A549 (cell line): Measurements from ENCODE around the gene RHBDD2. TPM values are rescaled to one million over a fixed set of nuclear protein-coding genes. Genes with fewer than 3 reads are reported as not detected.

ENCODE experiments used
- ATAC-seq, 2 experiments: fragments of 200-7000 bp in 1 of 2; fragments of >200 bp in 1 of 2; cut with Nextera tagmentation in 1 of 2; cut with Tn5 transposase in 1 of 2; 3 replicates each; pipeline versions ENCODE4 v1.8.0 to v1.9.1; 2018 to 2020; ENCODE audit warnings: mild to moderate bottlenecking in 1 of 2, moderate library complexity in 1 of 2
- CTCF ChIA-PET: fragments of 300-600 bp; sonication (Branson Sonifier 250); formaldehyde crosslinking; extraction: SDS; loops from one replicate; lab custom pipeline; 2021; ENCODE audit warnings: antibody characterized with exemption, inconsistent platforms; lab: Yijun Ruan, JAX
- POLR2A ChIA-PET: fragments of 350-600 bp; formaldehyde crosslinking; extraction: SDS; loops from one replicate; lab custom pipeline; 2021; ENCODE audit warnings: antibody characterized with exemption, inconsistent platforms; lab: Yijun Ruan, JAX
- DNase-seq, 2 experiments: peaks; one replicate each; pipeline versions ENCODE4 v3.0.0 to v3.0.0-alpha.2; 2011 to 2016; ENCODE audit warnings: low read depth in 1 of 2, low spot score in 1 of 2
- FAIRE-seq: peaks from 2 replicates; lab custom pipeline; 2011; peaks lifted over from hg19 to GRCh38; lab: Jason Lieb, UNC
- H3K27ac ChIP-seq, 2 experiments: fragments of >200 bp; sonication (Bioruptor Twin); formaldehyde crosslinking; 3 replicates each; pipeline ENCODE4 v1.5.1; 2016 to 2017
- H3K4me1 ChIP-seq: fragments of >200 bp; sonication (Bioruptor Twin); formaldehyde crosslinking; 3 replicates; pipeline ENCODE4 v1.6.1; 2016
- H3K4me2 ChIP-seq: fragments of >200 bp; sonication (Bioruptor Twin); formaldehyde crosslinking; 3 replicates; pipeline ENCODE4 v1.6.1; 2016
- H3K4me3 ChIP-seq: fragments of >200 bp; sonication (Bioruptor Twin); formaldehyde crosslinking; 3 replicates; pipeline ENCODE4 v1.5.1; 2016
- H3K9me3 ChIP-seq: fragments of >200 bp; sonication (Bioruptor Twin); formaldehyde crosslinking; 3 replicates; pipeline ENCODE4 v1.6.1; 2016
- ATOH8 ChIP-seq: fragments of 250-450 bp; sonication (Bioruptor Pico); IDR thresholded peaks from 2 replicates; pipeline ENCODE4 v1.5.0; 2020; ENCODE audit warnings: low read depth, mild to moderate bottlenecking, moderate library complexity
- CBX8 ChIP-seq: fragments of 200-600 bp; sonication (generic); IDR thresholded peaks from 2 replicates; pipeline ENCODE4 v1.6.1; 2016
- CHD2 ChIP-seq: fragments of 150-350 bp; IDR thresholded peaks from 2 replicates; pipeline ENCODE4 v1.6.1; 2014; ENCODE audit warnings: low read length; ENCODE audit not compliant: partially characterized antibody
- ESRRA ChIP-seq: fragments of 150-350 bp; IDR thresholded peaks from 2 replicates; pipeline ENCODE4 v1.6.1; 2014; ENCODE audit warnings: mild to moderate bottlenecking, low read length, borderline replicate concordance
- FOSB ChIP-seq: fragments of 250-450 bp; sonication (Bioruptor Pico); IDR thresholded peaks from 2 replicates; pipeline ENCODE4 v1.5.0; 2020; ENCODE audit warnings: mild to moderate bottlenecking, moderate library complexity
- FOSL2 ChIP-seq, 2 experiments: fragments of 450-650 bp in 1 of 2; fragments of >200 bp in 1 of 2; sonication (Bioruptor Twin) in 1 of 2; formaldehyde crosslinking; IDR thresholded peaks; 2 replicates each; pipeline versions ENCODE4 v1.5.0 to v1.6.1; 2016 to 2020; ENCODE audit warnings: mild to moderate bottlenecking in 1 of 2, moderate library complexity in 1 of 2
- HES2 ChIP-seq: fragments of >200 bp; sonication (Bioruptor Twin); formaldehyde crosslinking; IDR thresholded peaks from 2 replicates; pipeline ENCODE4 v1.6.1; 2016
- HEYL ChIP-seq: fragments of 250-450 bp; sonication (Bioruptor Pico); IDR thresholded peaks from 2 replicates; pipeline ENCODE4 v1.8.0; 2021; ENCODE audit warnings: mild to moderate bottlenecking, moderate library complexity
- HMGXB4 ChIP-seq: fragments of 250-450 bp; sonication (Bioruptor Pico); IDR thresholded peaks from 2 replicates; pipeline ENCODE4 v1.5.0; 2021; ENCODE audit warnings: mild to moderate bottlenecking, moderate library complexity, borderline replicate concordance
- HOXB13 ChIP-seq: fragments of 250-450 bp; sonication (Bioruptor Pico); IDR thresholded peaks from 2 replicates; pipeline ENCODE4 v1.5.0; 2020; ENCODE audit warnings: low read depth, mild to moderate bottlenecking, moderate library complexity
- JUN ChIP-seq, 2 experiments: fragments of >200 bp; sonication (Bioruptor Twin); formaldehyde crosslinking; IDR thresholded peaks; 2 replicates in 1 of 2; 3 replicates in 1 of 2; pipeline ENCODE4 v1.6.1; 2016 to 2017
- JUNB ChIP-seq: fragments of >200 bp; sonication (Bioruptor Twin); formaldehyde crosslinking; IDR thresholded peaks from 2 replicates; pipeline ENCODE4 v1.6.1; 2016
- MAFK ChIP-seq: fragments of 450-650 bp; IDR thresholded peaks from 2 replicates; pipeline ENCODE4 v1.6.1; 2014; ENCODE audit not compliant: partially characterized antibody
- MAZ ChIP-seq: fragments of 150-350 bp; IDR thresholded peaks from 2 replicates; pipeline ENCODE4 v1.6.1; 2014; ENCODE audit warnings: antibody characterized with exemption, low read depth, low read length, borderline replicate concordance
- MYC ChIP-seq: IDR thresholded peaks from 2 replicates; pipeline ENCODE4 v1.6.1; 2012; ENCODE audit warnings: mild to moderate bottlenecking, inconsistent platforms, low read length, improper control_type of control experiment, borderline replicate concordance
- NFE2L2 ChIP-seq: fragments of 150-350 bp; conservative IDR thresholded peaks from 2 replicates; pipeline ENCODE4 v1.6.1; 2014; ENCODE audit warnings: low read length
- NR3C1 ChIP-seq: fragments of >200 bp; sonication (Bioruptor Twin); formaldehyde crosslinking; IDR thresholded peaks from 3 replicates; pipeline ENCODE4 v1.6.1; 2017
- PHF8 ChIP-seq: fragments of 200-600 bp; sonication (generic); IDR thresholded peaks from 2 replicates; pipeline ENCODE4 v1.6.1; 2016; ENCODE audit warnings: low read depth, mild to moderate bottlenecking, antibody characterized with exemption, moderate library complexity, borderline replicate concordance
- POLR2A ChIP-seq: IDR thresholded peaks from 2 replicates; pipeline ENCODE4 v1.6.1; 2012; ENCODE audit warnings: mild to moderate bottlenecking, low read length
- RARB ChIP-seq: fragments of 250-450 bp; sonication (Bioruptor Pico); IDR thresholded peaks from 2 replicates; pipeline ENCODE4 v1.8.0; 2021; ENCODE audit warnings: mild to moderate bottlenecking, moderate library complexity
- RFX5 ChIP-seq: fragments of 450-650 bp; IDR thresholded peaks from 2 replicates; pipeline ENCODE4 v1.7.1; 2014; ENCODE audit warnings: antibody characterized with exemption, mild to moderate bottlenecking, moderate library complexity
- SREBF2 ChIP-seq: fragments of 450-650 bp; IDR thresholded peaks from 2 replicates; pipeline ENCODE4 v1.6.1; 2014; ENCODE audit warnings: mild to moderate bottlenecking, moderate library complexity
- TP53 ChIP-seq: fragments of 250-450 bp; sonication (Bioruptor Pico); IDR thresholded peaks from 2 replicates; pipeline ENCODE4 v1.5.0; 2021; ENCODE audit warnings: mild to moderate bottlenecking, moderate library complexity
- ZSCAN20 ChIP-seq: fragments of 250-450 bp; sonication (Bioruptor Pico); IDR thresholded peaks from 2 replicates; pipeline ENCODE4 v1.8.0; 2022; ENCODE audit warnings: mild to moderate bottlenecking, moderate library complexity
- WGBS: methylation state at CpG from one replicate; pipeline ENCODE4 v1.1.6; 2017; ENCODE audit errors: missing lambda C conversion rate; 5-methylcytosine and 5-hydroxymethylcytosine counted together
- polyA plus RNA-seq, 4 experiments: library from polyadenylated mRNA; depleted of rRNA in 3 of 4; stranded (reverse); fragments of >200 nt; fragmentation: RNase III in 1 of 4; extraction: RNeasy Plus Mini Kit Qiagen cat#74134 plus additional on column Dnase treatment in 1 of 4; gene quantifications; 2 replicates in 3 of 4; 3 replicates in 1 of 4; pipeline ENCODE4 v1.2.3, GENCODE V29; 2011 to 2017
- TF ChIP-seq, protein P1 (sequence below): fragments of 150-350 bp; IDR thresholded peaks from 2 replicates; pipeline ENCODE4 v1.6.1; 2014; ENCODE audit warnings: low read depth, mild to moderate bottlenecking, low read length

RHBDD2 gene
- polyA plus RNA-seq, 2 of the 4 experiments (the other 2 are of a cell fraction): 61.3 to 62.0 TPM

DNA sequence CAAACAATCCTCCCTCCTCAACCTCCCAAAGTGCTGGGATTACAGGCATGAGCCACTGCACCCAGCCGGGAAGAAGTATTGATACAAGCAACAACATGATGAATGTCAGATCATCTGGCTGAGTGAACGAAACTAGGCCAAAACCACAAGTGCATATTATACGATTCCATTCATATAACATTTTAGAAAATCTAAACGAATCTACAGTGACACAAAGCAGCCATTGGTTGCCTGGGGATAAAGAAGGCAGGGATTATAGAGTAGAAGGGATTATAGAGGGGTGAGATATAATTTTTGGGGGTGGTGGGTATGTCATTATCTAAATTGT is 11.5 kb upstream of the RHBDD2 start:
- DNase-seq (no peak), FAIRE-seq (no peak), ATAC-seq (no peak)
- ChIA-PET CTCF (interaction anchor here (0.8 to 4.2 kb wide), 15 partner anchors 11 to 395 kb away, joined by 3 to 82 read pairs (median 4); partner anchors contain the start of gene RHBDD2), POLR2A (interaction anchor here (1.5 kb wide), 1 partner anchor 47 kb away, joined by 4 read pairs; no protein-coding TSS in a partner anchor)
- WGBS: 67% methylated on average over 4 of the region's 4 CpGs
- peaks cover 14% of the 10 kb centered on the region for H3K4me1 ChIP-seq
- TF ChIP-seq HOXB13 (CRISPR knock-in tag): no peak
- TF ChIP-seq MYC: no peak
- no peak for TF ChIP-seq HEYL
- TF ChIP-seq JUNB: no peak
- H3K4me2 ChIP-seq: peak overlapping the region; percentile 60
- H3K27ac ChIP-seq: peak overlapping the region; percentile 47 to 78; a peak in 4 of 6 replicates
- no peak overlapping the region for H3K4me3 ChIP-seq
- no peaks in the 10 kb centered on the region for H3K9me3 ChIP-seq

GRCh38 chr7:75868153-75868552 is 10.7 kb upstream of the RHBDD2 start:
- H3K9me3 ChIP-seq: no peaks in the 10 kb centered on the region
- no peak for TF ChIP-seq JUN (IDR thresholded peaks at IDR 0.05)
- no peak for TF ChIP-seq PHF8
- TF ChIP-seq MAFK: peak; percentile 93
- TF ChIP-seq FOSL2 (IDR thresholded peaks at IDR 0.05): no peak
- TF ChIP-seq FOSL2 (CRISPR knock-in tag; IDR thresholded peaks at IDR 0.05): no peak
- no peak for TF ChIP-seq ZSCAN20 (CRISPR knock-in tag)
- TF ChIP-seq ATOH8 (CRISPR knock-in tag): no peak
- ChIA-PET POLR2A (no interaction called here), CTCF (interaction anchor here (2.8 kb wide), 1 partner anchor 152 kb away, joined by 20 read pairs; no protein-coding TSS in a partner anchor)
- no peak overlapping the region; a peak in 1 of 6 replicates for H3K27ac ChIP-seq
- H3K4me2 ChIP-seq: no peak overlapping the region
- H3K4me3 ChIP-seq: no peak overlapping the region
- FAIRE-seq (no peak), DNase-seq (no peak), ATAC-seq (no peak)
- peaks cover 14% of the 10 kb centered on the region for H3K4me1 ChIP-seq
- 65% methylated on average over 2 of the region's 2 CpGs for WGBS

GRCh38 chr7:75869776-75870379 is 9.0 kb upstream of the RHBDD2 start:
- ChIA-PET POLR2A (interaction anchor here (0.6 kb wide), 1 partner anchor 250 kb away, joined by 3 read pairs; no protein-coding TSS in a partner anchor), CTCF (interaction anchor here (0.7 to 2.8 kb wide), 5 partner anchors 11 to 150 kb away, joined by 3 to 20 read pairs (median 3); no protein-coding TSS in a partner anchor)
- no peak overlapping the region for H3K27ac ChIP-seq
- no peak for TF ChIP-seq RARB (CRISPR knock-in tag)
- no peak for TF ChIP-seq HOXB13 (CRISPR knock-in tag)
- no peak for TF ChIP-seq NFE2L2
- TF ChIP-seq HES2: no peak
- TF ChIP-seq MAZ: no peak
- TF ChIP-seq, all 56 proteins: peak for 0
- H3K4me2 ChIP-seq: no peak overlapping the region
- ATAC-seq (no peak), DNase-seq (no peak), FAIRE-seq (no peak)
- H3K4me3 ChIP-seq: no peak overlapping the region
- 78% methylated on average over 7 of the region's 7 CpGs for WGBS
- no peaks in the 10 kb centered on the region for H3K9me3 ChIP-seq
- peaks cover 14% of the 10 kb centered on the region for H3K4me1 ChIP-seq

GRCh38 chr7:75870557-75871161 is 8.2 kb upstream of the RHBDD2 start:
- FAIRE-seq: no peak
- POLR2A ChIA-PET: interaction anchor here (0.6 kb wide), 1 partner anchor 72 kb away, joined by 4 read pairs; no protein-coding TSS in a partner anchor
- TF ChIP-seq TP53: no peak
- no peak for TF ChIP-seq HOXB13 (CRISPR knock-in tag)
- TF ChIP-seq CHD2: no peak
- no peak for TF ChIP-seq MAZ
- TF ChIP-seq, protein P1, sequence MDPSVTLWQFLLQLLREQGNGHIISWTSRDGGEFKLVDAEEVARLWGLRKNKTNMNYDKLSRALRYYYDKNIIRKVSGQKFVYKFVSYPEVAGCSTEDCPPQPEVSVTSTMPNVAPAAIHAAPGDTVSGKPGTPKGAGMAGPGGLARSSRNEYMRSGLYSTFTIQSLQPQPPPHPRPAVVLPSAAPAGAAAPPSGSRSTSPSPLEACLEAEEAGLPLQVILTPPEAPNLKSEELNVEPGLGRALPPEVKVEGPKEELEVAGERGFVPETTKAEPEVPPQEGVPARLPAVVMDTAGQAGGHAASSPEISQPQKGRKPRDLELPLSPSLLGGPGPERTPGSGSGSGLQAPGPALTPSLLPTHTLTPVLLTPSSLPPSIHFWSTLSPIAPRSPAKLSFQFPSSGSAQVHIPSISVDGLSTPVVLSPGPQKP: no peak
- TF ChIP-seq NR3C1: no peak
- no peak for TF ChIP-seq HEYL
- TF ChIP-seq RFX5: no peak
- TF ChIP-seq FOSL2 (IDR thresholded peaks at IDR 0.05): no peak
- TF ChIP-seq FOSL2 (CRISPR knock-in tag; IDR thresholded peaks at IDR 0.05): no peak
- TF ChIP-seq MYC: no peak
- no peak for TF ChIP-seq HMGXB4 (CRISPR knock-in tag)
- TF ChIP-seq SREBF2: no peak
- TF ChIP-seq CBX8: no peak
- TF ChIP-seq RARB (CRISPR knock-in tag): no peak
- no peak for TF ChIP-seq FOSB (CRISPR knock-in tag)
- no peak for TF ChIP-seq ESRRA
- no peak for TF ChIP-seq POLR2A

More at GRCh38 chr7:75870557-75871161, 8.2 kb upstream of the RHBDD2 start:
- no peak overlapping the region for H3K4me3 ChIP-seq
- 83% methylated on average over 9 of the region's 9 CpGs for WGBS
- H3K4me2 ChIP-seq: no peak overlapping the region
- no peak overlapping the region for H3K27ac ChIP-seq
- DNase-seq (no peak), ATAC-seq (no peak)
- peaks cover 14% of the 10 kb centered on the region for H3K4me1 ChIP-seq
- no peaks in the 10 kb centered on the region for H3K9me3 ChIP-seq
- CTCF ChIA-PET: interaction anchor here (0.7 to 2.8 kb wide), 6 partner anchors 11 to 150 kb away, joined by 3 to 20 read pairs (median 4); no protein-coding TSS in a partner anchor
